Dendritic cell treated with granulocyte-macrophage colony-stimulating factor and Interleukin-4, amounts not matched to agents 40 ng/mL and 50 ng/mL, for 4 days (primary cell): ENCODE data around the gene DNAJC9.
"Not testable (repeated sequence)": the region's sequence is repeated elsewhere in the genome, so short reads cannot be mapped to it uniquely, and the experiment has no call there.

Experiments used
- H3K27ac Mint-ChIP-seq: one replicate; pipeline ENCODE4 v1.8.0; 2022; ENCODE audit warnings: mild to moderate bottlenecking, mixed read lengths
- H3K27me3 Mint-ChIP-seq: one replicate; pipeline ENCODE4 v1.8.0; 2022; ENCODE audit warnings: mild to moderate bottlenecking, mixed read lengths
- H3K36me3 Mint-ChIP-seq: one replicate; pipeline ENCODE4 v1.8.0; 2022; ENCODE audit warnings: low read depth, mixed read lengths
- H3K4me1 Mint-ChIP-seq: one replicate; pipeline ENCODE4 v1.8.0; 2022; ENCODE audit warnings: low read depth, mixed read lengths
- H3K4me3 Mint-ChIP-seq: one replicate; pipeline ENCODE4 v1.8.0; 2022; ENCODE audit warnings: mild to moderate bottlenecking, moderate library complexity, mixed read lengths
- H3K9me3 Mint-ChIP-seq: one replicate; pipeline ENCODE4 v1.8.0; 2022; ENCODE audit warnings: mixed read lengths
- intact Hi-C: fragments of 100-400 bp; cut with micrococcal nuclease; formaldehyde crosslinking; loops from one replicate; pipeline ENCODE4 v1.15.0; 2022

DNAJC9 gene, protein sequence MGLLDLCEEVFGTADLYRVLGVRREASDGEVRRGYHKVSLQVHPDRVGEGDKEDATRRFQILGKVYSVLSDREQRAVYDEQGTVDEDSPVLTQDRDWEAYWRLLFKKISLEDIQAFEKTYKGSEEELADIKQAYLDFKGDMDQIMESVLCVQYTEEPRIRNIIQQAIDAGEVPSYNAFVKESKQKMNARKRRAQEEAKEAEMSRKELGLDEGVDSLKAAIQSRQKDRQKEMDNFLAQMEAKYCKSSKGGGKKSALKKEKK

DNA sequence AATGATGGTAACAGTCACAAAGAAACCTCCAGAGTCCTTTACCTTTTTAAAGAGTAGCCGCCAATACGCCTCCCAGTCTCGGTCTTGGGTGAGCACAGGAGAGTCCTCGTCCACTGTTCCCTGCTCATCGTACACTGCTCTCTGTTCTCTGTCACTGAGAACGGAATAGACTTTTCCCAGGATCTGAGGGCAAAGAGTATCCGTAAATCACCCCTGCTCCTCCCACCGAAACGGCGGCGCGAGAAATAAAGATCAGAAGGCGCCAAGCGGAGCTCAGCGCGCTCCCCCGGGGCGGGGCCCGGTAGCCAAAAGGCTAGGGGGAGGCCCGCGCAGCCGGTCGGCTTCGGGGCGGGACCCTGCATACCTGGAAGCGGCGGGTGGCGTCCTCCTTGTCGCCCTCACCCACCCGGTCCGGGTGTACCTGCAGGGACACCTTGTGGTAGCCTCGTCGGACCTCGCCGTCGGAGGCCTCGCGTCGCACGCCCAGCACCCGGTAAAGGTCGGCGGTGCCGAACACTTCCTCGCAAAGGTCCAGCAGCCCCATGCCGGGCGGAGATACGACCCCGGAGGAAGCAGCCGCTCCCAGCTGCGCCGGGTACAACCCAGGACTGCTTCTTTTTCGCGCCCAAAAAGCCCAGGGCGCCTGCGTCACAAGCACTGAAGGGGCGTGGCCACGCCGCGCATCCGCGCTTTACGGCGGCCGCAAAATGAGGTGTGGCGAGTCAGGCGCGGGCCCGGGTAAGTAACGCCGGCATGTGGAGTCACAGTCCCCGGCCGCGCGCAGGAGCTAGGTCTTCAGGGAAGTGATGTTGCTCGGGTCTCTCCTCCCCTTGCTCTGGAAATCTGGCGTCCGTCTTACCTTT is at the start of gene DNAJC9:
Gene DNAJC9 (minus strand): TSS at position 610 of the 863 bp plus-strand sequence. CDS start 66 bp downstream, at position 544.
- intact Hi-C loops: loop anchor here (2.0 to 10.0 kb wide), 2 partner anchors 166 to 248 kb away; partner anchors contain the start of gene PPP3CB
- H3K4me1 Mint-ChIP-seq: peaks cover 53% of the 10 kb centered on the region
- H3K9me3 Mint-ChIP-seq: no peaks in the 10 kb centered on the region
- peaks cover 53% of the 10 kb centered on the region for H3K36me3 Mint-ChIP-seq
- no peaks in the 10 kb centered on the region for H3K27me3 Mint-ChIP-seq
- H3K4me3 Mint-ChIP-seq: peak within 1 kb of the TSS; percentile 88
- peak within 1 kb of the TSS; percentile 89 for H3K27ac Mint-ChIP-seq

DNA sequence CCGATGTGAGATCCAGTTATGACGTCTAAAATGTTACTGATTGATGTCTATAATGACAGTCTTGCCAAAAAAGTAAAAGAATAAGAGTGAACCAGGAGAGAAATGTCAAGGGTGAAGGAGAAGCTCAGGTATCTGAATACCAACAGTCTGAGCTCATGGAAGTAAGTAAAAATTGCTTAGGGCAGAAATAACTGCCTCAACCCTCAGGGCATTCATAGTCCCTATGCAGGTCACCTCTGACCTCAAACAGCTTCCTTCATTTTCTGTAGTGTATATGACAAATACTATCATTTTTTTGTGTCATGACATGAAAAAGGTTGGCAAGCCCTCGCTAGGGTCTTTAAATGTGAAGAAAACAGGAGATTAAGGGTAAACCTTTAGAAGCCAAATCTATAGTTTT is 46.4 kb upstream of the DNAJC9 start:
- peaks cover 37% of the 10 kb centered on the region for H3K4me1 Mint-ChIP-seq
- peaks cover 12% of the 10 kb centered on the region for H3K27me3 Mint-ChIP-seq
- H3K9me3 Mint-ChIP-seq: no peaks in the 10 kb centered on the region
- H3K27ac Mint-ChIP-seq: no peak overlapping the region
- intact Hi-C loops: no loop called here
- no peak overlapping the region for H3K4me3 Mint-ChIP-seq
- H3K36me3 Mint-ChIP-seq: no peaks in the 10 kb centered on the region

DNA sequence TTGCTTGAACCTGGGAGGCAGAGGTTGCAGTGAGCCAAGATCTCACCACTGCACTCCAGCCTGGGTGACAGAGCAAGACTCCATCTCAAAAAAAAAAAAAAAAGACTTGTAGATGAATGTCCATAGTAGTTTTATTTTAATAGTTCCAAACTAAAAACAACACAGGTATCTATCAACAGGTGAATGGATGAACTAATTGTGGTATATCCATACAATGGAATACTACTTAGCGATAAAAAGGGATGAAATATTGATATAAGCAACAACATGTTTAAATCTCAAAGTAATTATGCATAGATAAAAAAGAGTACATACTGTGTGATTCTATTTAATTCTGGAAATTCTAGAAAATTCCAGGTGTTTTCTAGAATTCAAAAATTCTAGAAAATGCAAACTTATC is 42.9 kb upstream of the DNAJC9 start:
- Mint-ChIP-seq H3K27me3 (peaks cover 6% of the 10 kb centered on the region), H3K9me3 (no peaks in the 10 kb centered on the region), H3K4me1 (peaks cover 54% of the 10 kb centered on the region), H3K4me3 (no peak overlapping the region), H3K36me3 (no peaks in the 10 kb centered on the region), H3K27ac (peak overlapping the region; percentile 68)
- intact Hi-C loops: no loop called here

DNA sequence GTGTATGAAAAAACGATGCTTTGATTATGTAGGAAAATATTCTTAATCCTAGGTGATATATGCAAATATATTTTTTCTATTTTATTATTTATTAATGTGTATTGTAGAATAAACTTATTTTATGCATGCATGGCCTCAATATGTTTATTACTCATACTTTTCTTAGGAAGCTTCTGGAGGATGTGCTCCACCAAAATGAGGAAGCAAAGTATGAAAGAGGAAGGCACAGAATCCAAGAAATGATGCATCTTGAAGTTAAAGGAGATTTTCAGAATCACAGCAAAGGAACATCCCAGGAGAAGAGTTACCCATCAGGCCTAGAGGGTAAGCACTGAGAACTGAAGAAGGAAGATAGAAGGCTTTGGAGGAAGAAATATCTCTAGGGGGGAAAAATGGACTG is 40.4 kb upstream of the DNAJC9 start:
- Mint-ChIP-seq H3K4me1 (peaks cover 58% of the 10 kb centered on the region), H3K27me3 (no peaks in the 10 kb centered on the region), H3K36me3 (no peaks in the 10 kb centered on the region), H3K9me3 (no peaks in the 10 kb centered on the region), H3K27ac (peak overlapping the region; percentile 85), H3K4me3 (no peak overlapping the region)
- intact Hi-C loops: no loop called here

DNA sequence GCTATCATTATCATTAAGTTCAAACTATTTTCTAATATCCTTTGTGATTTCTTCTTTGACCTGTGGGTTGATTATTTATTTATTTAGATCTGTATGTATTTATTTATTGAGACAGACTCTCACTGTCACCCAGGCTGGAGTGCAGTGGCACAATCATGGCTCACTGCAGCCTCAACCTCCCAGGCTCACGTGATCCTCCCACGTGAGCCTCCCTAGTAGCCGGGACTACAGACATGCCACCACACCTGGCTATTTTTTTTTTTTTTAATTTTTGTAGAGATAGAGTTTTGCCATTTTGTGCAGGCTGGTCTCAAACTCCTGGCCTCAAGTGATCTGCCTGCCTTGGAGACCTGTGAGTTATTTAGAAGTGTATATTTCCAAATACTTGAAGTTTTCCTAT is 34.0 kb upstream of the DNAJC9 start:
- intact Hi-C loops: no loop called here
- Mint-ChIP-seq H3K27ac (no peak overlapping the region), H3K27me3 (peaks cover 1% of the 10 kb centered on the region), H3K4me3 (no peak overlapping the region), H3K36me3 (no peaks in the 10 kb centered on the region), H3K4me1 (peaks cover 27% of the 10 kb centered on the region), H3K9me3 (no peaks in the 10 kb centered on the region)

DNA sequence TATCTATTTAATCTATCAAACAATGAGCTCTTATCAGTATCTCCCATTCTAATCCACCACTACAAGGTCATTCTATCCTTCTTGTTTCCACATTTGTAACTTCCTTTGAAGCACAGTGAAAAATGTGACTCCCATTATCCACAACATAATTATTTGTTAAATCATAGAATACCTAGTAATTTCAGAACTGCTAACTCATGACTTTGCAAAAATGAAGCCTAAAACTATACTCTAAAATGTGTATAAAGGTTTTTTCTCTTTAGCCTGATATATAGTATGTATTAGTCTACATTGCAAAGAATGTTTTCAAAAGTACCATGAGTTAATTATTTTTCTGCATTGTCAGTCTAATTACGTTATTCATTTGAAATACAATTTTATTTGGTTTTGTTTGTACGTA is 17.4 kb upstream of the DNAJC9 start:
- no peak overlapping the region for H3K4me3 Mint-ChIP-seq
- H3K36me3 Mint-ChIP-seq: no peaks in the 10 kb centered on the region
- peaks cover 3% of the 10 kb centered on the region for H3K9me3 Mint-ChIP-seq
- no peaks in the 10 kb centered on the region for H3K27me3 Mint-ChIP-seq
- no peak overlapping the region for H3K27ac Mint-ChIP-seq
- peaks cover 10% of the 10 kb centered on the region for H3K4me1 Mint-ChIP-seq
- intact Hi-C loops: no loop called here

DNA sequence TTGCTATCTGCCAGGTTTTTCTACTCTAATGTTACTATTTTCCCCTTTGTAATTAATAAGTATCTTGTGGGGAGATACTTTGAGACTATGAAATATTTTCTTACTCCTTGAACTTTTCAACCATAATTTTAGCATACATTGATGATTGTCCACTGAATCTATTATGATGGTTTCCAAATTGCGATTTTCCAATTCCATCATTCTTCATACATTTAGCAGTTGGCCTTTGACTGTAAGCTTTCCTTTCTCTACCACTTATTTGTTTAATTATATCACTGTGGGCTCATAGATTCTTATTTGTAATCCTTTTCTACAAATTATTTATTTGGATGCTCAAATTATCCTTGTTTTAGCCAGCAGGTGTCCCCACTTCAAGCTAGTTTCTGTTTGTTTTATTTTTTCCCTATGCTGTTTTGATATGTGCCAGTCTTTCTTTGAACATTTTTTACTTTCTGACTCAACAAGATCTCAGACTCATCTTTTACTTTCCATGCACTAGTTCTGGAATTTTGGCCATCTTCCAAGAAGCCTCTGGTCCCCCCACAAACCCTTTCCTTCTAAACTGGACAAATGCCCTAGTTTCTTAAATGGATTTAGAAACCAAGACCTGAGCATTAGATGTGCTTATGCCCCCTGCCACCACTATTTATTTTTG is 16.8 kb upstream of the DNAJC9 start:
- Mint-ChIP-seq H3K27me3 (peaks cover 3% of the 10 kb centered on the region), H3K4me3 (no peak overlapping the region), H3K27ac (no peak overlapping the region), H3K9me3 (peaks cover 9% of the 10 kb centered on the region), H3K4me1 (peaks cover 10% of the 10 kb centered on the region), H3K36me3 (no peaks in the 10 kb centered on the region)
- intact Hi-C loops: no loop called here

DNA sequence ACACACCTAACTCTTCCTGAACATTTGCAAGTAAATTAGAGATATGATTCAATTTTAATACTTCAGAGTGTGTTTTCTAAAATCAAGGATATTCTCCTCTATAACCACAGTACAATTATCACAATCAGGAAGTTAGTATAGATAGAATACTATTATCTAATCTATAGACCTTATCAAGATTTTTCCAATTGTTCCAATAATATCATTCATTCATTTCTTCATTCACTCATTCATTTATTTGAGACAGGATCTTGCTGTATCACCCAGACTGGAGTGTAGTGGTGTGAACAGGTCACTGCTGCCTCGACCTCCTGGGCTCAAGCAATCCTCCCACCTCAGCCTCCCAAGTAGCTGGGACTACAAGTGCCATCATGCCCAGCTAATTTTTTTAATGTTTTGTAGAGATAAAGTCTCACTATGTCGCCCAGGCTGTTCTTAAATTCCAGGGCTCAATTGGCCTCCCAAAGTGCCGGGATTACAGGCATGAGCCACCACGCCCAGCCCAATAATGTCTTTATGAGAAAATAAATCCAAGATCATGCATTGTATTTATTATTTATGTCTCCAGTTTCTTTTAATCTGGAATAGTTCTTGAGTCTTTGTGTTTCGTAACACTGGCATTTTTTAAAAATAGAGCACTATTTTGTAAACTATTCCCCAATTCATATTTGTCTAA is 16.0 kb upstream of the DNAJC9 start:
- Mint-ChIP-seq H3K4me3 (no peak overlapping the region), H3K27ac (no peak overlapping the region), H3K4me1 (peaks cover 10% of the 10 kb centered on the region), H3K27me3 (peaks cover 3% of the 10 kb centered on the region), H3K36me3 (no peaks in the 10 kb centered on the region), H3K9me3 (peaks cover 17% of the 10 kb centered on the region)
- intact Hi-C loops: no loop called here

DNA sequence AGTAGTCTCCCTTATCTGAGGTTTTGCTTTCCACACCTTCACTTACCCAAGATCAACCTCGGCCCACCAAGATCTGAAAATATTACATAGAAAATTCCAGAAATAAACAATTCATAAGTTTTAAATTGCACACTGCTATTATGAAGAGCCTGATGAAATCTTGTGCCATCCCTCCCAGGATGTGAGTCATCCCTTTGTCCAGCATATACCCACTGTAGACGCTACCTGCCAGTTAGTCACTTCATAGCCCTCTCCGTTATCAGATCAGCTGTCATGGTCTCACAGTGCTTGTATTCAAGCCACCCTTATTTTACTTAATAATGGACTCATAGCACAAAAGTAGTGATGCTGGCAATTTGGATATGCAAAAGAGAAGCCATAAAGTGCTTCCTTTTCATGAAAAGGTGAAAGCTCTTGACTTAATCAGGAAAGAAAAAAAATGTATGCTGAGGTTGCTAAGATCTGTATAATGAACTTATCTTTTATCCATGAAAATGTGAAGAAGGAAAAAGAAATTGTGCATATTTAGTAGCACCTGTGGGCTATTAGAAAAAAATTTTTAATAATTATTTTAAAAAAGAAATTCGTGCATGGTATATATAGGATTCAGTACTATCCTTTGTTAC is 15.2 kb upstream of the DNAJC9 start:
- Mint-ChIP-seq H3K9me3 (peaks cover 17% of the 10 kb centered on the region), H3K27me3 (peaks cover 3% of the 10 kb centered on the region), H3K27ac (no peak overlapping the region), H3K36me3 (no peaks in the 10 kb centered on the region), H3K4me1 (peaks cover 10% of the 10 kb centered on the region), H3K4me3 (no peak overlapping the region)
- intact Hi-C loops: no loop called here

DNA sequence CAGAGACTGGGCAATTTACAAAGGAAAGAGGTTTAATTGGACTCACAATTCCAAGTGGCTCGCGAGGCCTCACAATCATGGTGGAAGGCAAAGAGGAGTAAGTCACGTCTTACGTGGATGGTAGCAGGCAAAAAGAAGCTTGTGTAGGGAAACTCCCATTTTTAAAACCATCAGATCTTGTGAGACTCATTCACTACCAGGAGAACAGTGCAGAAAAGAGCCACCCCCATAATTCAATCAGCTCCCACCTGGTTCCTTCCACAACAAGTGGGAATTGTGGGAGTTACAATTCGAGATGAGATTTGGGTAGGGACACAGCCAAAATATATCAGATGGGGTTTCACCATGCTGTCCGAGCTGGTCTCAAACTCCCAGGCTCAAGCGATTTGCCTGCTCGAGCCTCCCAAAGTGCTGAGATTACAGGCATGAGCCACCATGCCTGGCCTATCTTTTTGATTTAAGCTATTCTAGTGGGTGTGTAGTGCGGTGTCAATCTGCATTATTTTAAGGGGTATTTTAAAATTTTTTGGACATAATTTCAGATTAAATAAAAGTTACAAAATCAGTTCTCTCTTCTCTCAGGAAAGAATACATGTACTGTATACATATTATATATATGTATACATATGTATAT is 14.4 kb upstream of the DNAJC9 start:
- Mint-ChIP-seq H3K27me3 (peaks cover 3% of the 10 kb centered on the region), H3K4me1 (peaks cover 10% of the 10 kb centered on the region), H3K4me3 (no peak overlapping the region), H3K36me3 (no peaks in the 10 kb centered on the region), H3K27ac (no peak overlapping the region), H3K9me3 (peaks cover 17% of the 10 kb centered on the region)
- intact Hi-C loops: no loop called here

DNA sequence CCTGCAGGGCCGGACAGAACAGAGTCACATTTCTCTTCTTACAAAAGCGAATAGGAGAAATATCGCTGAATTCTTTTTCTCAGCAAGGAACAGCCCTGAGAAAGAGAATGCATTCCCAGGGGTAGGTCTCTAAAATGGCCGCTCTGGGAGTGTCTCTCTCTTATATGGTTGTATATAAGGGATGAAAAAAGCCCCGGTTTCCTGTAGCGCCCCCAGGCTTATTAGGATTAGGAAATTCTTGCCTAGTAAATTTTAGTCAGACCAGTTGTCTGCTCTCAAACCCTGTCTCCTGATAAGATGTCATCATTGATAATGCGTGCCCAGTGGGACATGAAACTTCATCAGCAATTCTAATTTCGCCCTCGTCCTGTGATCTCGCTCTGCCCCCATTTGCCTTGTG is 11.6 kb upstream of the DNAJC9 start:
- peaks cover 17% of the 10 kb centered on the region for H3K9me3 Mint-ChIP-seq
- intact Hi-C loops, H3K36me3 Mint-ChIP-seq, H3K27me3 Mint-ChIP-seq, H3K4me1 Mint-ChIP-seq, H3K4me3 Mint-ChIP-seq, H3K27ac Mint-ChIP-seq: not testable (repeated sequence)

DNA sequence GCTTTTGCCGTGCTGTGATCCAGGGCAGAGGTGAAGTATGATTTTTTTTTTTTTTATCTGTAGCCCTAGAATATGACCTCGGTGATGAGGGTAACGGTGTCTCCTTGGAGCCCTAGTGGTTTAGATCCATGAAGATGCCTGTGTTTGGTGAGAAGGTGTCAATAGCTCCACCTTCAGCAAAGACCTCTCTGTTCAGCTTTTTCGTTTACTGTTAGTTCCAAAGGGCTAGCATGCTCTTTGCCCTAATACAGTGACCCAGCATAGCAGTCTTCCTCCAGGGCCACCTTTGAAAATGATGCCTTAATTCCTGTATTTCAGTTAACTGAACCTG is 6.1 kb upstream of the DNAJC9 start:
- Mint-ChIP-seq H3K27ac (peak overlapping the region; percentile 97), H3K9me3 (peaks cover 1% of the 10 kb centered on the region), H3K36me3 (peaks cover 42% of the 10 kb centered on the region), H3K4me3 (peak overlapping the region; percentile 95), H3K27me3 (no peaks in the 10 kb centered on the region), H3K4me1 (peaks cover 20% of the 10 kb centered on the region)
- intact Hi-C loops: loop anchor here (5.0 kb wide), 1 partner anchor 104 kb away; the partner anchor contains the start of gene CFAP70
